Caco-2 (cell line): Measurements from ENCODE around the gene CIZ1. TPM values are rescaled to one million over a fixed set of nuclear protein-coding genes. Genes with fewer than 3 reads are reported as not detected.

Source experiments
- BruUV-seq: library from RNA; stranded (reverse); fragments of 400-500 nt; replicated peaks from 2 replicates; lab custom pipeline; 2021; lab: Mats Ljungman, UMichigan
- CTCF ChIA-PET: fragments of 300-600 bp; sonication (Branson Sonifier 250); formaldehyde crosslinking; loops from one replicate; lab custom pipeline; 2022; ENCODE audit warnings: antibody characterized with exemption; lab: Charles Lee
- POLR2A ChIA-PET: fragments of 300-600 bp; sonication (Branson Sonifier 250); formaldehyde crosslinking; loops from one replicate; lab custom pipeline; 2022; ENCODE audit warnings: antibody characterized with exemption; lab: Charles Lee
- DNase-seq, 2 experiments: peaks; one replicate each; pipeline versions ENCODE4 v3.0.0 to v3.0.0-alpha.2; 2020 to 2022
- H3K27me3 ChIP-seq: replicated peaks from 2 replicates; pipeline ENCODE4 v1.6.0; 2011; ENCODE audit warnings: low read length; ENCODE audit not compliant: control insufficient read depth, insufficient read depth
- H3K36me3 ChIP-seq: 2 replicates; pipeline ENCODE4 v1.5.1; 2011; ENCODE audit warnings: low read length; ENCODE audit not compliant: control insufficient read depth, insufficient read depth
- H3K4me1 ChIP-seq: fragments of 250-450 bp; sonication (Bioruptor Pico); 2 replicates; pipeline ENCODE4 v1.5.1; 2020; ENCODE audit warnings: mild to moderate bottlenecking
- H3K4me3 ChIP-seq: 2 replicates; pipeline ENCODE4 v1.5.1; 2011; ENCODE audit warnings: low read depth, mild to moderate bottlenecking, control low read depth, low read length
- H3K9me3 ChIP-seq: fragments of 250-450 bp; sonication (Bioruptor Pico); 2 replicates; pipeline ENCODE4 v1.5.1; 2020; ENCODE audit warnings: mild to moderate bottlenecking, moderate library complexity
- H3K27ac Mint-ChIP-seq: one replicate; pipeline ENCODE4 v1.8.0; 2022; ENCODE audit warnings: mixed read lengths; ENCODE audit not compliant: unreplicated experiment
- H3K27me3 Mint-ChIP-seq: one replicate; pipeline ENCODE4 v1.8.0; 2022; ENCODE audit warnings: mixed read lengths; ENCODE audit not compliant: insufficient read depth, unreplicated experiment
- H3K36me3 Mint-ChIP-seq: one replicate; pipeline ENCODE4 v1.8.0; 2022; ENCODE audit warnings: mild to moderate bottlenecking, mixed read lengths; ENCODE audit not compliant: insufficient read depth, unreplicated experiment
- H3K4me1 Mint-ChIP-seq: one replicate; pipeline ENCODE4 v1.8.0; 2022; ENCODE audit warnings: low read depth, mixed read lengths; ENCODE audit not compliant: unreplicated experiment
- H3K4me3 Mint-ChIP-seq: one replicate; pipeline ENCODE4 v1.8.0; 2022; ENCODE audit warnings: mild to moderate bottlenecking, moderate library complexity, mixed read lengths; ENCODE audit not compliant: unreplicated experiment
- H3K9me3 Mint-ChIP-seq: one replicate; pipeline ENCODE4 v1.8.0; 2022; ENCODE audit warnings: mixed read lengths; ENCODE audit not compliant: unreplicated experiment
- intact Hi-C: fragments of 100-400 bp; cut with micrococcal nuclease; formaldehyde crosslinking; loops from one replicate; pipeline ENCODE4 v1.10.0; 2022; ENCODE audit not compliant: unreplicated experiment
- total RNA-seq: library from RNA; stranded (reverse); gene quantifications from 2 replicates; pipeline ENCODE4 v1.2.3, GENCODE V29; 2022
- TF ChIP-seq, protein P1 (sequence below), 2 experiments: fragments of 200-600 bp in 1 of 2; IDR thresholded peaks; 1 replicate in 1 of 2; 2 replicates in 1 of 2; pipeline versions ENCODE4 v1.5.1 to v1.8.0; 2011 to 2022; ENCODE audit warnings: antibody characterized with exemption in 1 of 2, control low read depth in 1 of 2, inconsistent platforms in 1 of 2, low read depth in 1 of 2, low read length in 1 of 2, mild to moderate bottlenecking in 1 of 2, moderate library complexity in 1 of 2; ENCODE audit not compliant: insufficient read depth in 1 of 2, severe bottlenecking in 1 of 2, unreplicated experiment in 1 of 2

The CIZ1 gene
- total RNA-seq, 1 experiment from 2014 or later: 187 TPM

- TF ChIP-seq, protein P1, sequence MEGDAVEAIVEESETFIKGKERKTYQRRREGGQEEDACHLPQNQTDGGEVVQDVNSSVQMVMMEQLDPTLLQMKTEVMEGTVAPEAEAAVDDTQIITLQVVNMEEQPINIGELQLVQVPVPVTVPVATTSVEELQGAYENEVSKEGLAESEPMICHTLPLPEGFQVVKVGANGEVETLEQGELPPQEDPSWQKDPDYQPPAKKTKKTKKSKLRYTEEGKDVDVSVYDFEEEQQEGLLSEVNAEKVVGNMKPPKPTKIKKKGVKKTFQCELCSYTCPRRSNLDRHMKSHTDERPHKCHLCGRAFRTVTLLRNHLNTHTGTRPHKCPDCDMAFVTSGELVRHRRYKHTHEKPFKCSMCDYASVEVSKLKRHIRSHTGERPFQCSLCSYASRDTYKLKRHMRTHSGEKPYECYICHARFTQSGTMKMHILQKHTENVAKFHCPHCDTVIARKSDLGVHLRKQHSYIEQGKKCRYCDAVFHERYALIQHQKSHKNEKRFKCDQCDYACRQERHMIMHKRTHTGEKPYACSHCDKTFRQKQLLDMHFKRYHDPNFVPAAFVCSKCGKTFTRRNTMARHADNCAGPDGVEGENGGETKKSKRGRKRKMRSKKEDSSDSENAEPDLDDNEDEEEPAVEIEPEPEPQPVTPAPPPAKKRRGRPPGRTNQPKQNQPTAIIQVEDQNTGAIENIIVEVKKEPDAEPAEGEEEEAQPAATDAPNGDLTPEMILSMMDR (IDR thresholded peaks at IDR 0.05; ENCODE audit: insufficient read depth in 1 of 2, low read depth in 1 of 2, low read length in 1 of 2, severe bottlenecking in 1 of 2, unreplicated experiment in 1 of 2): no peak
- Mint-ChIP-seq H3K27me3 (no peaks in the 10 kb centered on the region), H3K27ac (no peak overlapping the region), H3K4me1 (peaks cover 10% of the 10 kb centered on the region), H3K36me3 (peaks cover 43% of the 10 kb centered on the region), H3K9me3 (no peaks in the 10 kb centered on the region), H3K4me3 (peak overlapping the region; percentile 97)
- no peak for DNase-seq
- ChIA-PET POLR2A (no interaction called here), CTCF (interaction anchor here (0.9 kb wide), 1 partner anchor 11 kb away, joined by 4 read pairs; no protein-coding TSS in a partner anchor)
- H3K9me3 ChIP-seq: no peaks in the 10 kb centered on the region
- intact Hi-C loops: loop anchor here (5.0 kb wide), 1 partner anchor 67 kb away; the partner anchor contains the start of gene CIZ1
- no peak overlapping the region for H3K4me3 ChIP-seq
- peaks cover 9% of the 10 kb centered on the region; the same call in 1 of the 2 replicates for H3K4me1 ChIP-seq
- H3K27me3 ChIP-seq: no peaks in the 10 kb centered on the region
- H3K36me3 ChIP-seq: peaks cover 4% of the 10 kb centered on the region; the same call in 1 of the 2 replicates
- no TSS peak for BruUV-seq
Measured at GRCh38 chr9:128125580-128126354, 65.6 kb downstream of the CIZ1 start.

- DNase-seq: peak in 1 of 2 experiments; percentile 65
- no TSS peak for BruUV-seq
Measured at GRCh38 chr9:128124873-128125579, 66.3 kb downstream of the CIZ1 start.

More at GRCh38 chr9:128124873-128125579, 66.3 kb downstream of the CIZ1 start:
- intact Hi-C loops: loop anchor here (5.0 kb wide), 1 partner anchor 67 kb away; the partner anchor contains the start of gene CIZ1
- Histone ChIP-seq H3K4me1 (peaks cover 9% of the 10 kb centered on the region; the same call in 1 of the 2 replicates), H3K36me3 (peaks cover 4% of the 10 kb centered on the region; the same call in 1 of the 2 replicates), H3K9me3 (no peaks in the 10 kb centered on the region), H3K4me3 (no peak overlapping the region), H3K27me3 (no peaks in the 10 kb centered on the region)
- Mint-ChIP-seq H3K27ac (no peak overlapping the region), H3K4me3 (no peak overlapping the region), H3K27me3 (no peaks in the 10 kb centered on the region), H3K36me3 (peaks cover 48% of the 10 kb centered on the region), H3K9me3 (no peaks in the 10 kb centered on the region), H3K4me1 (peaks cover 10% of the 10 kb centered on the region)
- TF ChIP-seq, protein P1 (IDR thresholded peaks at IDR 0.05; ENCODE audit: insufficient read depth in 1 of 2, low read depth in 1 of 2, low read length in 1 of 2, severe bottlenecking in 1 of 2, unreplicated experiment in 1 of 2): peak; percentile 31 to 71
- ChIA-PET CTCF (interaction anchor here (0.9 kb wide), 1 partner anchor 10 kb away, joined by 4 read pairs; no protein-coding TSS in a partner anchor), POLR2A (interaction anchor here (0.6 to 0.8 kb wide), 2 partner anchors 10 to 931 kb away, joined by 3 read pairs; no protein-coding TSS in a partner anchor)
